Suprapubic skin (tissue), 4 donors: ENCODE data around the gene B3GNT8. TPM values are rescaled to one million over a fixed set of nuclear protein-coding genes. Genes with fewer than 3 reads are reported as not detected.
A peak's percentile ranks its signal among the peaks of the same experiment; 100 is the strongest.

Experiments
- DNase-seq, 2 donors: peaks; one replicate each; pipeline ENCODE4 v3.0.0-alpha.2; 2019; ENCODE audit warnings: low spot score in 2 of 2
- H3K27ac ChIP-seq: fragments of 200-600 bp; sonication (generic); one replicate; pipeline ENCODE4 v1.5.1; 2019
- H3K27me3 ChIP-seq: fragments of 200-600 bp; sonication (generic); one replicate; pipeline ENCODE4 v1.5.1; 2019
- H3K36me3 ChIP-seq: fragments of 200-600 bp; sonication (generic); one replicate; pipeline ENCODE4 v1.5.1; 2019
- H3K4me1 ChIP-seq: fragments of 200-600 bp; sonication (generic); one replicate; pipeline ENCODE4 v1.5.1; 2019
- H3K4me3 ChIP-seq: fragments of 200-600 bp; sonication (generic); one replicate; pipeline ENCODE4 v1.5.1; 2019; ENCODE audit warnings: mild to moderate bottlenecking
- H3K9me3 ChIP-seq: fragments of 200-600 bp; sonication (generic); one replicate; pipeline ENCODE4 v1.5.1; 2019
- EP300 ChIP-seq: sonication (generic); formaldehyde crosslinking; IDR thresholded peaks from one replicate; pipeline ENCODE4 v1.6.1; 2017; ENCODE audit warnings: antibody characterized with exemption
- POLR2A ChIP-seq, 2 donors: fragments of 450-650 bp; IDR thresholded peaks; one replicate each; pipeline ENCODE4 v1.6.1; 2017; ENCODE audit warnings: antibody characterized with exemption in 2 of 2, mild to moderate bottlenecking in 2 of 2, moderate library complexity in 2 of 2
- POLR2AphosphoS5 ChIP-seq, 3 donors: sonication (generic); formaldehyde crosslinking; IDR thresholded peaks; one replicate each; pipeline ENCODE4 v1.6.1; 2017; ENCODE audit warnings: antibody characterized with exemption in 3 of 3
- WGBS: methylation state at CpG from one replicate; pipeline ENCODE4 v1.1.5; 2018; 5-methylcytosine and 5-hydroxymethylcytosine counted together
- total RNA-seq, 4 donors: library from RNA; depleted of rRNA; stranded (reverse); fragments of >200 nt; gene quantifications; one replicate each; pipeline ENCODE4 v1.1.0, GENCODE V29; 2016
- TF ChIP-seq, protein P1 (sequence below), 2 donors: fragments of 200-600 bp in 1 of 2; fragments of 450-650 bp in 1 of 2; sonication (generic) in 1 of 2; IDR thresholded peaks; one replicate each; pipeline ENCODE4 v1.5.1; 2016 to 2019; ENCODE audit warnings: antibody characterized with exemption in 2 of 2, mild to moderate bottlenecking in 1 of 2, moderate library complexity in 1 of 2

The B3GNT8 gene
- total RNA-seq, 4 donors from 2014 or later, result 4.7 to 9.6 (median 6.2) TPM

GRCh38 chr19:41398598-41398997, 28.6 kb downstream of the B3GNT8 start:
- WGBS, result 65% methylated on average over 3 of the region's 3 CpGs
- no peak overlapping the region for H3K27ac ChIP-seq
- DNase-seq, result no peak
- TF ChIP-seq POLR2AphosphoS5 (IDR thresholded peaks at IDR 0.05) (no peak), POLR2A (IDR thresholded peaks at IDR 0.05) (no peak), EP300 (no peak)
- TF ChIP-seq, protein P1, sequence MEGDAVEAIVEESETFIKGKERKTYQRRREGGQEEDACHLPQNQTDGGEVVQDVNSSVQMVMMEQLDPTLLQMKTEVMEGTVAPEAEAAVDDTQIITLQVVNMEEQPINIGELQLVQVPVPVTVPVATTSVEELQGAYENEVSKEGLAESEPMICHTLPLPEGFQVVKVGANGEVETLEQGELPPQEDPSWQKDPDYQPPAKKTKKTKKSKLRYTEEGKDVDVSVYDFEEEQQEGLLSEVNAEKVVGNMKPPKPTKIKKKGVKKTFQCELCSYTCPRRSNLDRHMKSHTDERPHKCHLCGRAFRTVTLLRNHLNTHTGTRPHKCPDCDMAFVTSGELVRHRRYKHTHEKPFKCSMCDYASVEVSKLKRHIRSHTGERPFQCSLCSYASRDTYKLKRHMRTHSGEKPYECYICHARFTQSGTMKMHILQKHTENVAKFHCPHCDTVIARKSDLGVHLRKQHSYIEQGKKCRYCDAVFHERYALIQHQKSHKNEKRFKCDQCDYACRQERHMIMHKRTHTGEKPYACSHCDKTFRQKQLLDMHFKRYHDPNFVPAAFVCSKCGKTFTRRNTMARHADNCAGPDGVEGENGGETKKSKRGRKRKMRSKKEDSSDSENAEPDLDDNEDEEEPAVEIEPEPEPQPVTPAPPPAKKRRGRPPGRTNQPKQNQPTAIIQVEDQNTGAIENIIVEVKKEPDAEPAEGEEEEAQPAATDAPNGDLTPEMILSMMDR (IDR thresholded peaks at IDR 0.05), result no peak
- H3K36me3 ChIP-seq, result peaks cover 5% of the 10 kb centered on the region
- H3K27me3 ChIP-seq, result no peaks in the 10 kb centered on the region
- H3K4me3 ChIP-seq, result peak overlapping the region; percentile 96
- no peaks in the 10 kb centered on the region for H3K9me3 ChIP-seq
- H3K4me1 ChIP-seq, result peaks cover 37% of the 10 kb centered on the region

- Histone ChIP-seq H3K27me3 (no peaks in the 10 kb centered on the region), H3K4me1 (peaks cover 33% of the 10 kb centered on the region), H3K9me3 (no peaks in the 10 kb centered on the region), H3K4me3 (peak overlapping the region; percentile 96), H3K36me3 (peaks cover 2% of the 10 kb centered on the region), H3K27ac (peak overlapping the region; percentile 93)
- 0% methylated on average over 5 of the region's 5 CpGs for WGBS
- TF ChIP-seq EP300, result no peak
- TF ChIP-seq POLR2AphosphoS5 (IDR thresholded peaks at IDR 0.05), result no peak
- TF ChIP-seq, protein P1 (IDR thresholded peaks at IDR 0.05), result no peak
- no peak for TF ChIP-seq POLR2A (IDR thresholded peaks at IDR 0.05)
- no peak for DNase-seq
Observed at GRCh38 chr19:41398050-41398418, 29.1 kb downstream of the B3GNT8 start.

DNA sequence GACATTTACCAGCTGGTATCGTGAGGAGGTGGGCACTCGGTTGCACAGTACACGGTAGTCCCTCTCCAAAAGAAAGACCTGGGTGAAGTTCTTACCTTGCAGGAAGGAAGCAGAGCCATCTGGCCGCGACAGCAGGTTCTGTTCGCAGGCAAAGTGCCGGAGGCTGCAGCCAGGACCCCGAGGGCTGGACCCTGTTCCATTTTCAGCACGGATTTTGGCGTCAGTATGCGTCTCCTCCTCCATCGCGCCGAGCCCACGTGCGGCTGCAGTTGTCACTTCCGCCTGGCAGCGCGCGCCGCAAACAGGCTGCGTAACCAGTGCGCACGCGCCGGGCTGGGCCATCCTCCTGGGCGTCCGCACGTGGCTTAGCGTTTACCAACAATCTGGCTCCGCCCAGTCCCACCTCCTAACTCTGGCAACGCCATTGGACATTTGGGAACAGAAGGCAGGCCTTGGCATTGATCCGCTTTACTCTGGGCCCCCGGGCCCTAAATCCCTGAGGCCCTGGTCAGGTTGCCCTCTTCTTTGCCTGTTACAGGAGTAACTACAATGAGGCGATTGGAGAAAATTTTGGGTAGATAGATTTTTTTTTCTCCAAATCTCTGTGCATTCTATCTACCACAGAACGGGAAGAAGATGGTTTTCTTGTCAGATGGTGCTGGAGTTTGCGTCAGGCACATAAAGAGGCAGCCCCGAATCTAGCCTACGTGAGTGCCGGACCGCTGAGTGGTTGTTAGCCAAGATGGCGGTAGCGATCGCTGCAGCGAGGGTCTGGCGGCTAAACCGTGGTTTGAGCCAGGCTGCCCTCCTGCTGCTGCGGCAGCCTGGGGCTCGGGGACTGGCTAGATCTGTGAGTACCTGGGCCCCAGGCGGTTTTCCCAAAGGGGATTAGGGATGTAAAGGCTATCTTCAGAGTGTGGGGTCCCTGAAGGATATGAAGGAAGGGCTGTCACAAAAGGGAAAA, 29.8 kb downstream of the B3GNT8 start, which contains the start of the genes BCKDHA and EXOSC5:
Gene BCKDHA, plus strand, starts transcription at position 733 of the 964 bp plus-strand sequence. Its CDS starts 10 bp downstream, at position 743.
Gene EXOSC5, minus strand, starts transcription at position 274 of the 964 bp plus-strand sequence. Its CDS starts 31 bp downstream, at position 243.
- Histone ChIP-seq H3K4me3 (peak within 1 kb of the TSS; percentile 96), H3K27ac (peak within 1 kb of the TSS; percentile 93), H3K9me3 (no peaks in the 10 kb centered on the region), H3K36me3 (no peaks in the 10 kb centered on the region), H3K4me1 (peaks cover 30% of the 10 kb centered on the region), H3K27me3 (no peaks in the 10 kb centered on the region)
- 0% methylated on average over 32 of the region's 50 CpGs for WGBS
- no peak for TF ChIP-seq POLR2A (IDR thresholded peaks at IDR 0.05)
- TF ChIP-seq POLR2AphosphoS5 (IDR thresholded peaks at IDR 0.05), result peak; percentile 12 to 90 (median 76)
- DNase-seq, result peak; percentile 99

GRCh38 chr19:41395355-41395754, 31.8 kb downstream of the B3GNT8 start:
- 68% methylated on average over 6 of the region's 6 CpGs for WGBS
- Histone ChIP-seq H3K27ac (no peak overlapping the region), H3K4me3 (no peak overlapping the region), H3K36me3 (peaks cover 18% of the 10 kb centered on the region), H3K27me3 (no peaks in the 10 kb centered on the region), H3K4me1 (peaks cover 30% of the 10 kb centered on the region), H3K9me3 (no peaks in the 10 kb centered on the region)
- no peak for TF ChIP-seq POLR2A (IDR thresholded peaks at IDR 0.05)
- TF ChIP-seq, protein P1 (IDR thresholded peaks at IDR 0.05), result no peak
- no peak for TF ChIP-seq POLR2AphosphoS5 (IDR thresholded peaks at IDR 0.05)
- no peak for TF ChIP-seq EP300
- DNase-seq, result no peak

DNA sequence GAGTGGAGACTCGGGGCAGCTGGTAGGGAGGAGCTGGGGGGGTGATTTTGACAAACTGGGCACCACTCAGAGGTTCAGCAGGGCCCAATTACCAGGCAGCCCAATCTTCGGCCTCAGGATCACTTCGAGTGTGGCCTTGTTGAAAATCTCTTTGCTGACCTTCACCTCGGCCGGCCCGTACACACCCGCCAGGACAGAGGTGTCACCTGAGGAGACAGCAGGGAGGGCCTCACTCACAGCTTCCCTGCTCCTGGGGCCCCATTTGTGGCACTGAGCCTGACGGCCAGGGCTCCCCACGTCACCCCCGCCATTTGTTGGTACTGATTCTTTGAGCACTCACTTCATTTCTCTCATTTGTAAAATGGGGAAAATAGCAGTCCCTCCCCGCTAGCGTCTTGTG, 34.4 kb downstream of the B3GNT8 start:
- no peaks in the 10 kb centered on the region for H3K27me3 ChIP-seq
- peaks cover 44% of the 10 kb centered on the region for H3K36me3 ChIP-seq
- H3K4me1 ChIP-seq, result peaks cover 13% of the 10 kb centered on the region
- H3K4me3 ChIP-seq, result no peak overlapping the region
- no peak overlapping the region for H3K27ac ChIP-seq
- H3K9me3 ChIP-seq, result no peaks in the 10 kb centered on the region
- WGBS, result 81% methylated on average over 11 of the region's 12 CpGs
- no peak for DNase-seq
- no peak for TF ChIP-seq POLR2A (IDR thresholded peaks at IDR 0.05)
- TF ChIP-seq POLR2AphosphoS5 (IDR thresholded peaks at IDR 0.05), result no peak
- TF ChIP-seq, protein P1 (IDR thresholded peaks at IDR 0.05), result no peak
- no peak for TF ChIP-seq EP300
